ENCODE results near the gene FOSL1. TPM values are rescaled to one million over a fixed set of nuclear protein-coding genes. Genes with fewer than 3 reads are reported as not detected.

FOSL1 gene
- total RNA-seq, 5 donors from 2014 or later (not counting 1 experiment from before 2014, with no cell fraction given): 0.49 to 1.6 (median 0.65) TPM

DNA sequence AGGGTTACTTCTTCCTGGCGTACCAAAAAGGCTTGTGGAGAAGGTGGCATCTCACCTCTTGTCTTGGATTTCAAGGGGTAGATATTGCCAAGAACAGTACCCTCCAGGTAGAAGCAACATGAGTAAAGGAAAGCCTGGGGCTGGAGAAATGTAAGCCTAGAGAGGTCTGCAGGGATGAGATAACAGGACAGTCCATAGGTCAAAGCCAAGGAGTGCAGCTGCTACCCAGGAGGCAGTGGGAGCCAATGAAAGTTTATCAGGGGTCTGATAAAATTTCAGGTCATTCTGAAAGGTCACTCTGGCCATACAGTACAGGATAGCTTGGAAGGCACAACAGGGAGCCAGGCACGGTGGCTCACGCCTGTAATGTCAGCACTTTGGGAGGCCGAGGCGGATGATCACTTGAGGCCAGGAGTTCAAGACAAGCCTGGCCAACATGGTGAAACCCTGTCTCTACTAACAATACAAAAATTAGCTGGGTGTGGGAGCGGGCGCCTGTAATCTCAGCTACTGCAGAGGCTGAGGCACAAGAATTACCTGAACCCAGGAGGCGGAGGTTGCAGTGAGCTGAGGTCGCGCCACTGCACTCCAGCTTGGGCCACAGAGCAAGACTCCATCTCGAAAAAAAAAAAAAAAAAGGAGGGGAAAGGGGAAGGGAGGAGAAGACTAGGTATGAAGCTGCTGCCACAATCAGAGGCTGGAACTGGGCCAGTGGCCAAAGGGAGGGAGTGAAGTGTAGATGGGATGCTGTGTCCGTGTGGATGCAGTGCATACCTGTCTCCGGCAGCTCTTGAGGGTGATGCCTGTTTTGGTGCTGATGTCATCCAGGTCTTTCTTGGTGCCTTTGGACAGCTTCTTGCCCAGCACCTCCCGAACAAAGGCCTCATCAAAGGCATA, 13.1 kb downstream of the FOSL1 start:
- 87% methylated on average over 12 of the region's 14 CpGs for WGBS (ENCODE audit: insufficient coverage)
- Mint-ChIP-seq H3K27ac (peak overlapping the region; percentile 93 to 99), H3K4me3 (peak overlapping the region; percentile 85 to 94 (median 92)), H3K9me3 (no peaks in the 10 kb centered on the region), H3K4me1 (peaks cover 55 to 63% (median 59%) of the 10 kb centered on the region in 3 donors), H3K27me3 (no peaks in the 10 kb centered on the region), H3K36me3 (peaks cover 4% of the 10 kb centered on the region)
- POLR2A ChIA-PET: interaction anchor here (0.5 to 0.6 kb wide), 3 partner anchors 8 to 156 kb away, joined by 4 to 6 read pairs (median 4); no protein-coding TSS in a partner anchor
- DNase-seq (no peak), ATAC-seq (replicated peaks in 1 of 4) (no peak)
- Histone ChIP-seq H3K27me3 (replicated peaks in 1 of 2; ENCODE audit: control insufficient read depth in 2 of 2, extremely low read depth in 1 of 2, insufficient read depth in 2 of 2, low read length in 1 of 2) (no peaks in the 10 kb centered on the region), H3K36me3 (ENCODE audit: control insufficient read depth in 2 of 2, extremely low read depth in 1 of 2, insufficient read depth in 1 of 2, low read length in 1 of 2) (peaks cover 18 to 43% of the 10 kb centered on the region in 2 donors), H3K9me3 (no peaks in the 10 kb centered on the region), H3K27ac (ENCODE audit: low read length) (peak overlapping the region; percentile 91), H3K4me1 (ENCODE audit: control insufficient read depth in 1 of 2, extremely low read depth in 1 of 2, insufficient read depth in 2 of 2, low read length in 2 of 2) (peaks cover 18 to 57% of the 10 kb centered on the region in 2 experiments), H3K4me3 (ENCODE audit: control insufficient read depth in 1 of 2, extremely low read depth in 1 of 2, low read length in 1 of 2) (peak overlapping the region in 1 of 2 donors; percentile 92)
- CTCF ChIA-PET: interaction anchor here (0.8 to 9.7 kb wide), 5 partner anchors 18 to 175 kb away, joined by 3 to 167 read pairs (median 3); partner anchors contain the start of genes CFL1 (in 1 of the 2), KAT5 (in 1 of the 2) and MUS81 (in 1 of the 2)

GRCh38 chr11:65885808-65886536, 14.2 kb downstream of the FOSL1 start:
- no peaks in the 10 kb centered on the region for H3K9me3 ChIP-seq
- no peak overlapping the region for H3K4me3 ChIP-seq (ENCODE audit: control insufficient read depth in 1 of 2, extremely low read depth in 1 of 2, low read length in 1 of 2)
- peaks cover 13 to 58% of the 10 kb centered on the region in 2 experiments for H3K4me1 ChIP-seq (ENCODE audit: control insufficient read depth in 1 of 2, extremely low read depth in 1 of 2, insufficient read depth in 2 of 2, low read length in 2 of 2)
- H3K27me3 Mint-ChIP-seq: no peaks in the 10 kb centered on the region
- CTCF ChIA-PET: interaction anchor here (0.5 to 9.7 kb wide), 16 partner anchors 12 to 271 kb away, joined by 3 to 167 read pairs (median 4); partner anchors contain the start of genes CFL1 (in 1 of the 2), FOSL1 (in 1 of the 2), KAT5 (in 1 of the 2) and MUS81 (in 1 of the 2)
- H3K27ac ChIP-seq (ENCODE audit: low read length): no peak overlapping the region
- H3K4me1 Mint-ChIP-seq: peaks cover 58 to 62% (median 58%) of the 10 kb centered on the region in 3 donors
- DNase-seq (no peak), ATAC-seq (replicated peaks in 1 of 4) (no peak)
- peak overlapping the region; percentile 39 to 93 for H3K27ac Mint-ChIP-seq
- peaks cover 18 to 45% of the 10 kb centered on the region in 2 donors for H3K36me3 ChIP-seq (ENCODE audit: control insufficient read depth in 2 of 2, extremely low read depth in 1 of 2, insufficient read depth in 1 of 2, low read length in 1 of 2)
- H3K9me3 Mint-ChIP-seq: no peaks in the 10 kb centered on the region
- peaks cover 4% of the 10 kb centered on the region for H3K36me3 Mint-ChIP-seq
- 95% methylated on average over 4 of the region's 12 CpGs for WGBS (ENCODE audit: insufficient coverage)
- no peaks in the 10 kb centered on the region for H3K27me3 ChIP-seq (replicated peaks in 1 of 2; ENCODE audit: control insufficient read depth in 2 of 2, extremely low read depth in 1 of 2, insufficient read depth in 2 of 2, low read length in 1 of 2)
- POLR2A ChIA-PET: interaction anchor here in 1 of 2 donors (0.5 to 0.7 kb wide), 2 partner anchors 7 to 101 kb away, joined by 3 to 8 read pairs; no protein-coding TSS in a partner anchor
- H3K4me3 Mint-ChIP-seq: peak overlapping the region; percentile 63 to 94 (median 85)

DNA sequence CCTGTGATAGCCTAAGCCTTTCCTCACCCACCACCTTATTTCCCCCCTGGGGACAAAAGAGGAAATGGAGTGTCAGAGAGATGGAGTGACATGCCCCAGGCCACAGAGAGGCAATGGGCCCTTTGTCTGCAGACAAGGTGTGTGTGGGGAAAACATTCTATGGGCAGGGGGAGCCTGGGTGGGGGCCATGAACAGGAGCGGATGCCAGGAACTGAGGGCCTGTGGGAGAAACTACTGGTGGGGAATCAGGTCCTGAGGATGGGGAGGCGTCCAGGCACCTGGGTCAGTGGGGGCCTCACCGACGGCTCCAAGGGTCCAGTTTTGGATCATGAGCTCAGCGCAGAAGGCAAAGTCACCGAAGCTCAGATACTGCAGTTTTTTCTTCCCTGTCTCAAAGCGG, 15.0 kb downstream of the FOSL1 start:
- Histone ChIP-seq H3K4me3 (ENCODE audit: control insufficient read depth in 1 of 2, extremely low read depth in 1 of 2, low read length in 1 of 2) (no peak overlapping the region), H3K27me3 (replicated peaks in 1 of 2; ENCODE audit: control insufficient read depth in 2 of 2, extremely low read depth in 1 of 2, insufficient read depth in 2 of 2, low read length in 1 of 2) (no peaks in the 10 kb centered on the region), H3K36me3 (ENCODE audit: control insufficient read depth in 2 of 2, extremely low read depth in 1 of 2, insufficient read depth in 1 of 2, low read length in 1 of 2) (peaks cover 18 to 45% of the 10 kb centered on the region in 2 donors), H3K27ac (ENCODE audit: low read length) (no peak overlapping the region), H3K9me3 (no peaks in the 10 kb centered on the region), H3K4me1 (ENCODE audit: control insufficient read depth in 1 of 2, extremely low read depth in 1 of 2, insufficient read depth in 2 of 2, low read length in 2 of 2) (peaks cover 13 to 64% of the 10 kb centered on the region in 2 experiments)
- CTCF ChIA-PET: interaction anchor here (0.6 to 9.7 kb wide), 23 partner anchors 8 to 159 kb away, joined by 3 to 167 read pairs (median 4); partner anchors contain the start of genes MUS81 (in 2 of the 2), CFL1 (in 1 of the 2), FOSL1 (in 1 of the 2) and SART1 (in 1 of the 2)
- Mint-ChIP-seq H3K4me1 (peaks cover 63 to 68% (median 63%) of the 10 kb centered on the region in 3 donors), H3K27me3 (no peaks in the 10 kb centered on the region), H3K36me3 (peaks cover 4% of the 10 kb centered on the region), H3K9me3 (no peaks in the 10 kb centered on the region), H3K4me3 (no peak overlapping the region), H3K27ac (peak overlapping the region in 1 of 2 donors; percentile 44)
- no peak for ATAC-seq (replicated peaks in 1 of 4)
- DNase-seq: no peak
- POLR2A ChIA-PET: interaction anchor here in 1 of 2 donors (0.5 to 0.7 kb wide), 2 partner anchors 8 to 101 kb away, joined by 3 to 8 read pairs; no protein-coding TSS in a partner anchor
- 93% methylated on average over 7 of the region's 7 CpGs for WGBS (ENCODE audit: insufficient coverage)

DNA sequence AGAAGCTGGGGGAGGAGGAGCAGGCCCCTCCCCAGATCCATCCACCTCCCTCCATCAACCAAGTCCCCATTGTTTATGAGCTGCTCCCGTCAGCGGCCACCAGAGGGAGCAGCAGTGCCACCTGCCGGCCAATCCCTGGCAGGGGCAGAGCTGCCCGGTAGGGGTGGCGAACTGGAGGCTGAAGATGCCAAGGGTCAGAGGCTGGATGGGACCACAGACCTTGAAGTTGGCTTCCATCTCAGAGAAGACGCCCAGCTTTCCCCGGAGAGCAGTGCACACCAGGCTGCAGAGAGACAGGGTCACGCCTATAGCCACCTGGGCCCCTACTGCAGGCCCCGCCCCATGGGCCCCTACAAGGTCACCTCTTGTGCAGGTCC, 15.5 kb downstream of the FOSL1 start:
- Mint-ChIP-seq H3K27ac (peak overlapping the region; percentile 73 to 83), H3K36me3 (peaks cover 4% of the 10 kb centered on the region), H3K4me1 (peaks cover 61 to 68% (median 63%) of the 10 kb centered on the region in 3 donors), H3K27me3 (no peaks in the 10 kb centered on the region), H3K9me3 (no peaks in the 10 kb centered on the region), H3K4me3 (no peak overlapping the region)
- WGBS (ENCODE audit: insufficient coverage): 22% methylated on average over 8 of the region's 9 CpGs
- H3K4me1 ChIP-seq (ENCODE audit: control insufficient read depth in 1 of 2, extremely low read depth in 1 of 2, insufficient read depth in 2 of 2, low read length in 2 of 2): peaks cover 10 to 64% of the 10 kb centered on the region in 2 experiments
- no peaks in the 10 kb centered on the region for H3K27me3 ChIP-seq (replicated peaks in 1 of 2; ENCODE audit: control insufficient read depth in 2 of 2, extremely low read depth in 1 of 2, insufficient read depth in 2 of 2, low read length in 1 of 2)
- ChIA-PET POLR2A (no interaction called here), CTCF (interaction anchor here (0.6 to 9.7 kb wide), 26 partner anchors 9 to 173 kb away, joined by 3 to 167 read pairs (median 4); partner anchors contain the start of genes MUS81 (in 2 of the 2), BANF1 (in 1 of the 2), CFL1 (in 1 of the 2) and EIF1AD (in 1 of the 2))
- no peak overlapping the region for H3K27ac ChIP-seq (ENCODE audit: low read length)
- ATAC-seq (replicated peaks in 1 of 4) (peak; percentile 39 to 47 (median 45)), DNase-seq (peak; percentile 46 to 90 (median 71))
- H3K4me3 ChIP-seq (ENCODE audit: control insufficient read depth in 1 of 2, extremely low read depth in 1 of 2, low read length in 1 of 2): no peak overlapping the region
- peaks cover 18 to 45% of the 10 kb centered on the region in 2 donors for H3K36me3 ChIP-seq (ENCODE audit: control insufficient read depth in 2 of 2, extremely low read depth in 1 of 2, insufficient read depth in 1 of 2, low read length in 1 of 2)
- H3K9me3 ChIP-seq: no peaks in the 10 kb centered on the region

GRCh38 chr11:65883786-65884715, 16.1 kb downstream of the FOSL1 start:
- H3K9me3 ChIP-seq: no peaks in the 10 kb centered on the region
- Mint-ChIP-seq H3K36me3 (peaks cover 4% of the 10 kb centered on the region), H3K27me3 (no peaks in the 10 kb centered on the region), H3K9me3 (no peaks in the 10 kb centered on the region), H3K4me3 (no peak overlapping the region), H3K4me1 (peaks cover 61 to 68% (median 63%) of the 10 kb centered on the region in 3 donors), H3K27ac (peak overlapping the region; percentile 73 to 83)
- WGBS (ENCODE audit: insufficient coverage): 87% methylated on average over 26 of the region's 28 CpGs
- peaks cover 8 to 64% of the 10 kb centered on the region in 2 experiments for H3K4me1 ChIP-seq (ENCODE audit: control insufficient read depth in 1 of 2, extremely low read depth in 1 of 2, insufficient read depth in 2 of 2, low read length in 2 of 2)
- CTCF ChIA-PET: interaction anchor here (0.6 to 9.7 kb wide), 23 partner anchors 10 to 173 kb away, joined by 3 to 167 read pairs (median 4); partner anchors contain the start of genes MUS81 (in 2 of the 2), BANF1 (in 1 of the 2), CFL1 (in 1 of the 2) and EIF1AD (in 1 of the 2)
- ATAC-seq (replicated peaks in 1 of 4) (no peak), DNase-seq (peak in 1 of 35 experiments; percentile 11)
- peaks cover 18 to 45% of the 10 kb centered on the region in 2 donors for H3K36me3 ChIP-seq (ENCODE audit: control insufficient read depth in 2 of 2, extremely low read depth in 1 of 2, insufficient read depth in 1 of 2, low read length in 1 of 2)
- no peak overlapping the region for H3K27ac ChIP-seq (ENCODE audit: low read length)
- POLR2A ChIA-PET: no interaction called here
- H3K27me3 ChIP-seq (replicated peaks in 1 of 2; ENCODE audit: control insufficient read depth in 2 of 2, extremely low read depth in 1 of 2, insufficient read depth in 2 of 2, low read length in 1 of 2): no peaks in the 10 kb centered on the region
- no peak overlapping the region for H3K4me3 ChIP-seq (ENCODE audit: control insufficient read depth in 1 of 2, extremely low read depth in 1 of 2, low read length in 1 of 2)
